Measurements from ENCODE around the gene RRAD.
A peak's percentile ranks its signal among the peaks of the same experiment; 100 is the strongest.

Gene RRAD

GRCh38 chr16:66895999-66896398 is 29.3 kb downstream of the RRAD start:
- Histone ChIP-seq H2BK5ac (ENCODE audit: low read depth, low read length, poor library complexity) (no peak overlapping the region), H3K36me3 (ENCODE audit: control insufficient read depth in 1 of 2, insufficient read depth in 2 of 2, low read length in 2 of 2) (peaks cover 2 to 5% of the 10 kb centered on the region in 2 experiments), H3K79me1 (ENCODE audit: low read length) (no peaks in the 10 kb centered on the region), H3K23ac (ENCODE audit: low read length) (no peak overlapping the region), H2BK12ac (ENCODE audit: low read length) (no peak overlapping the region), H3K4me3 (ENCODE audit: low read depth, low read length) (peak overlapping the region; percentile 20), H3K4me2 (ENCODE audit: low read length) (no peak overlapping the region), H3K18ac (ENCODE audit: low read length) (no peak overlapping the region), H3K9ac (ENCODE audit: low read length) (no peak overlapping the region), H2AK5ac (ENCODE audit: low read length) (no peak overlapping the region), H3K4ac (ENCODE audit: low read depth, low read length) (no peak overlapping the region), H2AFZ (ENCODE audit: insufficient read depth, low read length, poor library complexity) (no peak overlapping the region), H4K12ac (ENCODE audit: low read depth, low read length) (no peak overlapping the region), H4K8ac (ENCODE audit: low read depth, low read length) (no peak overlapping the region), H3K14ac (ENCODE audit: low read length) (no peak overlapping the region), H3K27me3 (ENCODE audit: insufficient read depth, low read length) (no peaks in the 10 kb centered on the region), H3K27ac (ENCODE audit: low read depth, low read length) (no peak overlapping the region), H2BK120ac (ENCODE audit: insufficient read depth, low read length, poor library complexity) (no peak overlapping the region), H3K79me2 (ENCODE audit: control insufficient read depth, insufficient read depth, low read length, poor library complexity) (no peaks in the 10 kb centered on the region), H4K91ac (ENCODE audit: low read depth, low read length) (no peak overlapping the region), H3K9me3 (ENCODE audit: insufficient read depth, low read depth, low read length) (peaks cover 2% of the 10 kb centered on the region), H3K4me1 (ENCODE audit: control insufficient read depth in 1 of 2, insufficient read depth in 2 of 2, low read length in 2 of 2) (peaks cover 5 to 8% of the 10 kb centered on the region in 2 experiments)
- WGBS (ENCODE audit: extremely low coverage, insufficient coverage, insufficient read length) = no CpG with 5 or more reads among the region's 3 CpGs
- no peak for DNase-seq

GRCh38 chr16:66895689-66895979 is 29.7 kb downstream of the RRAD start:
- Histone ChIP-seq H3K4me1 (ENCODE audit: control insufficient read depth in 1 of 2, insufficient read depth in 2 of 2, low read length in 2 of 2) (peaks cover 5 to 8% of the 10 kb centered on the region in 2 experiments), H3K14ac (ENCODE audit: low read length) (no peak overlapping the region), H2AFZ (ENCODE audit: insufficient read depth, low read length, poor library complexity) (no peak overlapping the region), H3K4me2 (ENCODE audit: low read length) (no peak overlapping the region), H2BK5ac (ENCODE audit: low read depth, low read length, poor library complexity) (no peak overlapping the region), H2AK5ac (ENCODE audit: low read length) (no peak overlapping the region), H4K91ac (ENCODE audit: low read depth, low read length) (no peak overlapping the region), H3K36me3 (ENCODE audit: control insufficient read depth in 1 of 2, insufficient read depth in 2 of 2, low read length in 2 of 2) (peaks cover 2 to 5% of the 10 kb centered on the region in 2 experiments), H2BK120ac (ENCODE audit: insufficient read depth, low read length, poor library complexity) (no peak overlapping the region), H3K18ac (ENCODE audit: low read length) (no peak overlapping the region), H3K27me3 (ENCODE audit: insufficient read depth, low read length) (no peaks in the 10 kb centered on the region), H3K9me3 (ENCODE audit: insufficient read depth, low read depth, low read length) (peaks cover 2% of the 10 kb centered on the region), H3K4me3 (ENCODE audit: low read depth, low read length) (peak overlapping the region; percentile 20), H3K27ac (ENCODE audit: low read depth, low read length) (no peak overlapping the region), H3K9ac (ENCODE audit: low read length) (no peak overlapping the region), H3K79me2 (ENCODE audit: control insufficient read depth, insufficient read depth, low read length, poor library complexity) (no peaks in the 10 kb centered on the region), H2BK12ac (ENCODE audit: low read length) (no peak overlapping the region), H4K12ac (ENCODE audit: low read depth, low read length) (no peak overlapping the region), H3K4ac (ENCODE audit: low read depth, low read length) (no peak overlapping the region), H4K8ac (ENCODE audit: low read depth, low read length) (no peak overlapping the region), H3K79me1 (ENCODE audit: low read length) (no peaks in the 10 kb centered on the region), H3K23ac (ENCODE audit: low read length) (no peak overlapping the region)
- no peak for DNase-seq
- no CpG with 5 or more reads among the region's 5 CpGs for WGBS (ENCODE audit: extremely low coverage, insufficient coverage, insufficient read length)

- no CpG with 5 or more reads among the region's 11 CpGs for WGBS (ENCODE audit: extremely low coverage, insufficient coverage, insufficient read length)
- peaks cover 3 to 5% of the 10 kb centered on the region in 2 experiments for H3K4me1 ChIP-seq (ENCODE audit: control insufficient read depth in 1 of 2, insufficient read depth in 2 of 2, low read length in 2 of 2)
- H3K23ac ChIP-seq (ENCODE audit: low read length) = no peak overlapping the region
- H3K79me1 ChIP-seq (ENCODE audit: low read length) = no peaks in the 10 kb centered on the region
- no peak overlapping the region for H3K4ac ChIP-seq (ENCODE audit: low read depth, low read length)
- H2BK5ac ChIP-seq (ENCODE audit: low read depth, low read length, poor library complexity) = no peak overlapping the region
- H3K4me2 ChIP-seq (ENCODE audit: low read length) = no peak overlapping the region
- H2AK5ac ChIP-seq (ENCODE audit: low read length) = no peak overlapping the region
- H3K14ac ChIP-seq (ENCODE audit: low read length) = no peak overlapping the region
- peaks cover 2 to 5% of the 10 kb centered on the region in 2 experiments for H3K36me3 ChIP-seq (ENCODE audit: control insufficient read depth in 1 of 2, insufficient read depth in 2 of 2, low read length in 2 of 2)
- H3K9ac ChIP-seq (ENCODE audit: low read length) = no peak overlapping the region
- H3K4me3 ChIP-seq (ENCODE audit: low read depth, low read length) = no peak overlapping the region
- H4K8ac ChIP-seq (ENCODE audit: low read depth, low read length) = no peak overlapping the region
- H4K91ac ChIP-seq (ENCODE audit: low read depth, low read length) = no peak overlapping the region
- no peak overlapping the region for H2AFZ ChIP-seq (ENCODE audit: insufficient read depth, low read length, poor library complexity)
- no peaks in the 10 kb centered on the region for H3K27me3 ChIP-seq (ENCODE audit: insufficient read depth, low read length)
- no peak overlapping the region for H3K18ac ChIP-seq (ENCODE audit: low read length)
- no peak overlapping the region for H4K12ac ChIP-seq (ENCODE audit: low read depth, low read length)
- H2BK12ac ChIP-seq (ENCODE audit: low read length) = no peak overlapping the region
- peaks cover 2% of the 10 kb centered on the region for H3K9me3 ChIP-seq (ENCODE audit: insufficient read depth, low read depth, low read length)
- no peak overlapping the region for H3K27ac ChIP-seq (ENCODE audit: low read depth, low read length)
- DNase-seq = peak; percentile 42 to 77
- no peak overlapping the region for H2BK120ac ChIP-seq (ENCODE audit: insufficient read depth, low read length, poor library complexity)
- no peaks in the 10 kb centered on the region for H3K79me2 ChIP-seq (ENCODE audit: control insufficient read depth, insufficient read depth, low read length, poor library complexity)
Observed at GRCh38 chr16:66894948-66895688, 30.2 kb downstream of the RRAD start.

DNA sequence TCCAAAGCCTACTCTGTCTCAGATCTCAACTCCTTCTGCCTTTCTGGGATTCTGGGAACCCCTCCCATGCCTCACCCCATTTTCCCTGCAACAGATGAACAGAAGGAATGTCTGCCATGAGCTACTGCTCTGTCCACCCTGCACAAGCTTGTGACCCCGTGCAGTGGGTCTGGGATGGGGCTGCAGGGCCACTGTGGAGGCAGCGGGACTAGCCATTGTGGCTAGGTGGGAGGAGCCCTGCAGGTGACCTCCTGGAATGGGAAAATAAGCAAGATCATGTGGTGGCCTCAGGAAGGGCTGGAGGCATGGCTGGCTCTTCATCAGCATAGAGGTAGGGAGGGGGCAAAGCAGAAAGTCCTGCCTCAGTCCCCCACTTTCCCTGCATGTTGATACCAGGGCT is 31.3 kb downstream of the RRAD start:
- Histone ChIP-seq H3K18ac (ENCODE audit: low read length) (no peak overlapping the region), H3K27ac (ENCODE audit: low read depth, low read length) (no peak overlapping the region), H3K79me1 (ENCODE audit: low read length) (no peaks in the 10 kb centered on the region), H2BK12ac (ENCODE audit: low read length) (no peak overlapping the region), H3K23ac (ENCODE audit: low read length) (no peak overlapping the region), H4K8ac (ENCODE audit: low read depth, low read length) (no peak overlapping the region), H3K4me1 (ENCODE audit: control insufficient read depth in 1 of 2, insufficient read depth in 2 of 2, low read length in 2 of 2) (peaks cover 0 to 2% of the 10 kb centered on the region in 2 experiments), H3K79me2 (ENCODE audit: control insufficient read depth, insufficient read depth, low read length, poor library complexity) (no peaks in the 10 kb centered on the region), H3K4me2 (ENCODE audit: low read length) (no peak overlapping the region), H2BK5ac (ENCODE audit: low read depth, low read length, poor library complexity) (no peak overlapping the region), H3K9me3 (ENCODE audit: insufficient read depth, low read depth, low read length) (peaks cover 2% of the 10 kb centered on the region), H3K4me3 (ENCODE audit: low read depth, low read length) (no peak overlapping the region), H2AK5ac (ENCODE audit: low read length) (no peak overlapping the region), H2BK120ac (ENCODE audit: insufficient read depth, low read length, poor library complexity) (no peak overlapping the region), H3K4ac (ENCODE audit: low read depth, low read length) (no peak overlapping the region), H3K27me3 (ENCODE audit: insufficient read depth, low read length) (no peaks in the 10 kb centered on the region), H2AFZ (ENCODE audit: insufficient read depth, low read length, poor library complexity) (no peak overlapping the region), H3K36me3 (ENCODE audit: control insufficient read depth in 1 of 2, insufficient read depth in 2 of 2, low read length in 2 of 2) (peaks cover 2 to 5% of the 10 kb centered on the region in 2 experiments), H4K91ac (ENCODE audit: low read depth, low read length) (no peak overlapping the region), H3K14ac (ENCODE audit: low read length) (no peak overlapping the region), H3K9ac (ENCODE audit: low read length) (no peak overlapping the region), H4K12ac (ENCODE audit: low read depth, low read length) (no peak overlapping the region)
- DNase-seq = no peak
- no CpG with 5 or more reads among the region's 2 CpGs for WGBS (ENCODE audit: extremely low coverage, insufficient coverage, insufficient read length)
